NT2/D1 (cell line): ENCODE results near the gene KIR3DL3.
"Not testable (repeated sequence)": the region's sequence is repeated elsewhere in the genome, so short reads cannot be mapped to it uniquely, and the experiment has no call there.

Experiments used
- DNase-seq: peaks from one replicate; pipeline ENCODE4 v3.0.0-alpha.2; 2011; ENCODE audit warnings: low read depth, low spot score
- H3K27me3 ChIP-seq: 2 replicates; pipeline ENCODE4 v1.6.0; 2011; ENCODE audit warnings: mild to moderate bottlenecking; ENCODE audit not compliant: insufficient read length, insufficient read depth
- H3K36me3 ChIP-seq: 2 replicates; pipeline ENCODE4 v1.6.1; 2011; ENCODE audit warnings: mild to moderate bottlenecking, low read length, mixed read lengths; ENCODE audit not compliant: insufficient read depth, insufficient read length
- H3K4me1 ChIP-seq: 2 replicates; pipeline ENCODE4 v1.5.1; 2011; ENCODE audit not compliant: insufficient read depth, insufficient read length
- H3K4me3 ChIP-seq: 2 replicates; pipeline ENCODE4 v1.5.1; 2011; ENCODE audit warnings: low read depth; ENCODE audit not compliant: insufficient read length
- H3K9ac ChIP-seq: 2 replicates; pipeline ENCODE4 v1.6.0; 2011; ENCODE audit warnings: low read depth; ENCODE audit not compliant: insufficient read length
- H3K9me3 ChIP-seq: 2 replicates; pipeline ENCODE4 v1.5.1; 2011; ENCODE audit warnings: mild to moderate bottlenecking, low read length; ENCODE audit not compliant: insufficient read depth

Gene KIR3DL3

DNA sequence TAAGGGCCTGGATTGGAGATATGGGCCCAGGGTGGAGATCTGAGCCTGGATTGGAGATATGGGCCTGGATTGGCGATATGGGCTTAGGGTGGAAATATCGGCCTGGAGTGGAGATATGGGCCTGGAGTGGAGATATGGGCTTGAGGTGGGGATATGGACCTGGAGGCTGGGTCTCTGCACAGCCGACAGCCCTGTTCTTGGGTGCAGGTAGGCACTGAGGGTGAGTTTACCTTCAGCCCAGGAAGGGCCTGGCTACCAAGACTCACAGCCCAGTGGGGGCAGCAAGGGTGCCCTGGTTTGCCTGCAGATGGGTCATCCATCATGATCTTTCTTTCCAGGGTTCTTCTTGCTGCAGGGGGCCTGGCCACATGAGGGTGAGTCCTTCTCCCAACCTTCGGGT is 46.3 kb downstream of the KIR3DL3 start:
- not testable (repeated sequence) for H3K9ac ChIP-seq, H3K4me1 ChIP-seq, H3K36me3 ChIP-seq, H3K27me3 ChIP-seq, DNase-seq, H3K9me3 ChIP-seq, H3K4me3 ChIP-seq

DNA sequence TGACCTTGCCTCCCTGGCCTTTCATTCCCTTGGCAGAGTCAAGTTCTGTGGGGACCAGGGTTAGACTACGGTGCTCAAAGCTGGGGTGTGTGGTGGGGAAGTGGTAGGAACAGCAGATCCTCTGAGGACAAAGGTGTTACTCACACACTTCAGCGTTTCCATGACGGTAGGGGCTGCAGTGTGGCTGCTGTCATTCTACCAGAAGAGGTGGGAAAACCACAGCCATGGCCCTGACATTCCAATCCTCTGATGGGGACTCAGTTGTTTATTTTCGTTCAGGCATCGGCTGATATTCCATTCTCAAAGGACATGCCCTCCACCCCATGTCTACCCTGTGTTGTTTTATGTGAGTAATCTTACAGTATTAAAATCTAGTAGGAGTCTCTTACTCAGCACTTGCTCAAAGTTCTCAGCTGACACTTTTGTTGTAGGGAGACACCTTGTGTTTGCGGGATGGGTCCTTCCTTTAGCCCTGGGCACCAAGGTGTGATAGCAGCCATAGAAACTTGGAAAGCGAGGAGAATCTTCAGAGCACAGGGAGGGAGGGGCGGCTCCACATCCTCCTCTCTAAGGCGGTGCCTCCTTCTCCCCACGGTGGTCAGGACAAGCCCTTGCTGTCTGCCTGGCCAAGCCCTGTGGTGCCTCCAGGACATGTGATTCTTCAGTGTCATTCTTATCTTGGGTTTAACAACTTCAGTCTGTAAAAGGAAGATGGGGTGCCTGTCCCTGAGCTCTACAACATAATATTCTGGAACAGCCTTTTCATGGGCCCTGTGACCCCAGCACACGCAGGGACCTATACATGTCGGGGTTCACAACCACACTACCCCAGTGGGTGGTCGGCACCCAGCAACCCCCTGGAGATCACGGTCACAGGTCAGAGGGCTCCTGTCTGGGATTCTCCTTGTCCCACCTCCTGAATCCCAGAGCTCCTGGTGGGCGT is 47.0 kb downstream of the KIR3DL3 start:
- DNase-seq, H3K9me3 ChIP-seq, H3K9ac ChIP-seq, H3K4me3 ChIP-seq, H3K36me3 ChIP-seq, H3K4me1 ChIP-seq, H3K27me3 ChIP-seq: not testable (repeated sequence)

DNA sequence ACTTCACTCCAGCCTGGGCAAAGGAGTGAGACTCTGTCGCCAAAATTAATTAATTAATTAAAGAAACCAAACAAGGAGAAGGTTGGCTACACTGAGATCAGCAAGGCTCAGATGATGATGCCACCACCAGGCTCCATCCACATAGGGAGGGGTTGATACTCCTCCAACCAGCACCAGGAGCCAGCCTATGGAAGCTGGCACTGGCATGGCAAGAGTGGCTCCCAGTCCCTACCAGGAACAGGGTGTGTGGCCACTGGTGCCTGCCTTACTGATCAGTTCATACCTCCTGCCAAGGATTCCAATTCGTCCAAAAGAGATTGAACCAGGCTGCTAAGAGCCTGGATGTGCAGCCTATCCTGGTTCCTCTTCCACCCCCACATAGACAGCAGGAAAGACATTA is 48.4 kb downstream of the KIR3DL3 start:
- H3K4me1 ChIP-seq, H3K36me3 ChIP-seq, DNase-seq, H3K9me3 ChIP-seq, H3K9ac ChIP-seq, H3K4me3 ChIP-seq, H3K27me3 ChIP-seq: not testable (repeated sequence)

- H3K4me1 ChIP-seq, H3K4me3 ChIP-seq, H3K9me3 ChIP-seq, H3K36me3 ChIP-seq, H3K27me3 ChIP-seq, DNase-seq, H3K9ac ChIP-seq: not testable (repeated sequence)
Observed at GRCh38 chr19:54775095-54775815, 51.0 kb downstream of the KIR3DL3 start.

- not testable (repeated sequence) for H3K4me1 ChIP-seq, H3K9ac ChIP-seq, DNase-seq, H3K36me3 ChIP-seq, H3K27me3 ChIP-seq, H3K4me3 ChIP-seq, H3K9me3 ChIP-seq
Observed at GRCh38 chr19:54775830-54776229, 51.6 kb downstream of the KIR3DL3 start.

DNA sequence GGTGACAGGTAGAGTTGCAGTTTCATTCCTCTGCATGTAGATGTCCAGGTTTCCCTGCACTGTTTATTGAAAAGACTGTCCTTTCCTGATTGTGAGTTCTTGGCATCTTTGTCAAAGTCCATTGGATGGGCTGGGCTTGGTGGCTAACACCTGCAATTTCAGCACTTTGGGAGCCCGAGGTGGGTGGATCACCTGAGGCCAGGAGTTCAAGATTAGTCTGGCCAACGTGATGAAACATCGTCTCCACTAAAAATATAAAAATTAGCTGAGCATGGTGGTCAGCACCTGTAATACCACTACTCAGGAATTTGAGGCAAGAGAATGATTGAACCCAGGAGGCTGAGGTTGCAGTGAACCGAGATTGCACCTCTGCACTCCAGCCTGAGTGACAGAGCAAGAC is 53.6 kb downstream of the KIR3DL3 start:
- not testable (repeated sequence) for H3K4me3 ChIP-seq, DNase-seq, H3K36me3 ChIP-seq, H3K9me3 ChIP-seq, H3K9ac ChIP-seq, H3K27me3 ChIP-seq, H3K4me1 ChIP-seq

DNA sequence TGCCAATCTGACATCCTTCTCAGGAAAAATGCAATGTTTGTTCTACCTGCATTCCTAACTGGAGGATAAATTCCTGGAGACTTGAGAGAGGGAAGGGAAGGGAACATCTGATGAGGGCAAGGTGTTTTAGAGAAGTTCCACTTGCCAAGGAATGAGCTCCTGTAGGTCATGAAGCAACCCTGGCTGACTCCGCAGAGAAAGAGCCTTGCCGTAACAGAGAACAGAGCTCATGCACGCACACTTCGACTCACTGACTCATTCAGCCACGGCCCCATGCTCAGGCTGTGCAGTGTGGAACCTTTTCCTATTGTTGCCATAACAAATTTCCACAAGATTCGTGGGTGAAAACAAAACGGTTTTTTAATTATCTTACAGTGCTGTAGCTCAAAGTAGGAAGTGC is 54.7 kb downstream of the KIR3DL3 start:
- DNase-seq, H3K27me3 ChIP-seq, H3K9me3 ChIP-seq: not testable (repeated sequence)

DNA sequence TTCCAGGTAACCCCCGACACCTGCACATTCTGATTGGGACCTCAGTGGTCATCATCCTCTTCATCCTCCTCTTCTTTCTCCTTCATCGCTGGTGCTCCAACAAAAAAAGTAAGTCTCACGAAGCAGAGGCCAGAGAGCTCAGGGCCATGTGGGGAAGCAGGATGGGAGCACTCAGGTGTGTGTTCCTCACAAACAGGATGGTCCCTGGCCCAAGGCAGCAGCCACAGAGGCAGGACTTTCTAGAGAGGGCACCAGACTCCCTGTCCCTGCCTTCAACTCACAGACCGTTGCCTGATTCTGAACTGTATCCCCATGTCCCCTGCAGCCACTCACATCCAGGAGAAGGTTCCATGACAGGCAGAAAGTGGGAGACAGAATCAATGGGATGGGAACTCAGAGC is 58.7 kb downstream of the KIR3DL3 start:
- not testable (repeated sequence) for DNase-seq, H3K27me3 ChIP-seq, H3K9me3 ChIP-seq, H3K9ac ChIP-seq, H3K36me3 ChIP-seq, H3K4me1 ChIP-seq, H3K4me3 ChIP-seq

More for the DNA sequence above, 54.7 kb downstream of the KIR3DL3 start:
- H3K4me1 ChIP-seq, H3K9ac ChIP-seq, H3K36me3 ChIP-seq, H3K4me3 ChIP-seq: not testable (repeated sequence)
